HG03558 (cell line): ENCODE results near the gene FGGY.
"Not testable (repeated sequence)": the region's sequence is repeated elsewhere in the genome, so short reads cannot be mapped to it uniquely, and the experiment has no call there.

Experiments used
- ATAC-seq: cut with Tn5 transposase; IDR thresholded peaks from one replicate; pipeline ENCODE4 v1.9.1; 2021; ENCODE audit warnings: moderate number of reproducible peaks; ENCODE audit not compliant: unreplicated experiment; ENCODE audit errors: extremely low read depth

FGGY gene

GRCh38 chr1:59523745-59524450 lies 227.0 kb downstream of the FGGY start:
- ATAC-seq, result no peak

- no peak for ATAC-seq
These were observed 229.3 kb downstream of the FGGY start for GRCh38 chr1:59526240-59526639.

- ATAC-seq, result no peak
These were observed 231.6 kb downstream of the FGGY start for GRCh38 chr1:59528471-59528870.

- no peak for ATAC-seq
These were observed 232.0 kb downstream of the FGGY start for GRCh38 chr1:59528900-59529299.

- no peak for ATAC-seq
These were observed 233.2 kb downstream of the FGGY start for GRCh38 chr1:59530119-59530518.

- ATAC-seq, result no peak
These were observed 235.2 kb downstream of the FGGY start for GRCh38 chr1:59532102-59532501.

- not testable (repeated sequence) for ATAC-seq
These were observed 241.6 kb downstream of the FGGY start for GRCh38 chr1:59538476-59538875.

- no peak for ATAC-seq
These were observed 243.2 kb downstream of the FGGY start for GRCh38 chr1:59539961-59540681.

GRCh38 chr1:59541161-59541560 lies 244.3 kb downstream of the FGGY start:
- ATAC-seq, result no peak

GRCh38 chr1:59541891-59542290 lies 245.0 kb downstream of the FGGY start:
- ATAC-seq, result no peak

GRCh38 chr1:59543211-59543668 lies 246.3 kb downstream of the FGGY start:
- ATAC-seq, result no peak

- no peak for ATAC-seq
These were observed 247.9 kb downstream of the FGGY start for GRCh38 chr1:59544615-59545293.

- ATAC-seq, result no peak
These were observed 248.9 kb downstream of the FGGY start for GRCh38 chr1:59545830-59546229.

- ATAC-seq, result no peak
These were observed 252.4 kb downstream of the FGGY start for GRCh38 chr1:59549066-59549837.

GRCh38 chr1:59549903-59550302 lies 253.0 kb downstream of the FGGY start:
- no peak for ATAC-seq

- no peak for ATAC-seq
These were observed 255.1 kb downstream of the FGGY start for GRCh38 chr1:59552007-59552406.

- ATAC-seq, result no peak
These were observed 256.5 kb downstream of the FGGY start for GRCh38 chr1:59553371-59553770.

- no peak for ATAC-seq
These were observed 257.2 kb downstream of the FGGY start for GRCh38 chr1:59554011-59554663.

GRCh38 chr1:59554752-59555151 lies 257.9 kb downstream of the FGGY start:
- ATAC-seq, result no peak

- no peak for ATAC-seq
These were observed 259.5 kb downstream of the FGGY start for GRCh38 chr1:59556398-59556797.
